ENCODE results near the gene PGM5.

The PGM5 gene

GRCh38 chr9:68540712-68541535 is 184.5 kb downstream of the PGM5 start, which contains the start of gene TMEM252:
Gene TMEM252 (minus strand): TSS chr9:68540883. CDS start chr9:68540814, 69 bp downstream.
- DNase-seq, result no peak

GRCh38 chr9:68541568-68541967 is 185.2 kb downstream of the PGM5 start:
- DNase-seq, result no peak

- no peak for DNase-seq
These were observed 188.8 kb downstream of the PGM5 start for GRCh38 chr9:68545033-68545705.

GRCh38 chr9:68546596-68547390 is 190.4 kb downstream of the PGM5 start:
- DNase-seq, result no peak

- DNase-seq, result no peak
These were observed 191.0 kb downstream of the PGM5 start for GRCh38 chr9:68547417-68547816.

GRCh38 chr9:68548241-68548640 is 191.8 kb downstream of the PGM5 start:
- DNase-seq, result no peak

- no peak for DNase-seq
These were observed 194.8 kb downstream of the PGM5 start for GRCh38 chr9:68551191-68551590.

GRCh38 chr9:68552700-68553476 is 196.5 kb downstream of the PGM5 start:
- no peak for DNase-seq

GRCh38 chr9:68555437-68556150 is 199.2 kb downstream of the PGM5 start:
- no peak for DNase-seq

GRCh38 chr9:68558545-68558944 is 202.1 kb downstream of the PGM5 start:
- no peak for DNase-seq

- peak; percentile 16 for DNase-seq
These were observed 203.8 kb downstream of the PGM5 start for GRCh38 chr9:68560071-68560844.

GRCh38 chr9:68562461-68562860 is 206.1 kb downstream of the PGM5 start:
- no peak for DNase-seq

- DNase-seq, result no peak
These were observed 211.2 kb downstream of the PGM5 start for GRCh38 chr9:68567565-68567964.

GRCh38 chr9:68574150-68574549 is 217.7 kb downstream of the PGM5 start:
- no peak for DNase-seq

GRCh38 chr9:68575817-68576216 is 219.4 kb downstream of the PGM5 start:
- DNase-seq, result no peak

GRCh38 chr9:68577774-68578591 is 221.6 kb downstream of the PGM5 start:
- DNase-seq, result no peak
